HCT116 (cell line): Measurements from ENCODE around the gene PARP14. TPM values are rescaled to one million over a fixed set of nuclear protein-coding genes. Genes with fewer than 3 reads are reported as not detected.

Source experiments
- ATAC-seq: fragments of 200-7000 bp; cut with Tn5 transposase; 2 replicates; pipeline ENCODE4 v1.9.1; 2020; ENCODE audit warnings: mild to moderate bottlenecking, moderate library complexity
- BruUV-seq: library from RNA; stranded (reverse); fragments of 400-500 nt; replicated peaks from 2 replicates; lab custom pipeline; 2021; lab: Mats Ljungman, UMichigan
- CTCF ChIA-PET: fragments of 300-600 bp; sonication (Branson Sonifier 250); formaldehyde crosslinking; loops from one replicate; lab custom pipeline; 2021; ENCODE audit warnings: antibody characterized with exemption; lab: Charles Lee
- POLR2A ChIA-PET: fragments of 300-600, 350-600 bp; sonication (Branson Sonifier 250); formaldehyde crosslinking; loops from one replicate; lab custom pipeline; 2021; ENCODE audit warnings: antibody characterized with exemption; lab: Charles Lee
- RAD21 ChIA-PET, 2 experiments: fragments of 300-600 bp; sonication (Branson Sonifier 250); formaldehyde crosslinking; loops; one replicate each; lab custom pipeline; 2023; ENCODE audit warnings: low total read pairs in 2 of 2; ENCODE audit not compliant: uncharacterized antibody in 2 of 2, unreplicated experiment in 2 of 2, low non-redundant PET in 1 of 2; lab: Charles Lee
- DNase-seq: peaks from one replicate; pipeline ENCODE4 v3.0.0-alpha.2; 2010; ENCODE audit warnings: low read depth, low spot score
- H2AFZ ChIP-seq: fragments of 200-600 bp; shearing (Covaris generic), sonication (generic); 2 replicates; pipeline ENCODE4 v1.6.1; 2017; ENCODE audit warnings: low read depth, mixed run types, mixed read lengths, antibody characterized with exemption, low read length; ENCODE audit not compliant: poor library complexity, severe bottlenecking
- H3K27ac ChIP-seq: 2 replicates; pipeline ENCODE4 v1.5.1; 2012; ENCODE audit warnings: low read depth, low read length
- H3K27me3 ChIP-seq: fragments of 200-600 bp; sonication (generic); 2 replicates; pipeline ENCODE4 v1.6.1; 2016; ENCODE audit warnings: mixed run types, low read length, mixed read lengths; ENCODE audit not compliant: insufficient read depth
- H3K36me3 ChIP-seq, 2 experiments: fragments of 200-500 bp in 1 of 2; fragments of 200-600 bp in 1 of 2; sonication (Bioruptor generic) in 1 of 2; sonication (generic) in 1 of 2; 2 replicates each; pipeline versions ENCODE4 v1.5.1 to v1.6.1; 2014 to 2016; ENCODE audit warnings: low read length in 2 of 2, inconsistent platforms in 1 of 2, mixed read lengths in 1 of 2, mixed run types in 1 of 2; ENCODE audit not compliant: insufficient read depth in 2 of 2, control insufficient read depth in 1 of 2
- H3K4me1 ChIP-seq, 2 experiments: fragments of 200-600 bp in 1 of 2; sonication (generic) in 1 of 2; 2 replicates each; pipeline versions ENCODE4 v1.5.1 to v1.6.1; 2012 to 2017; ENCODE audit warnings: low read length in 2 of 2, inconsistent platforms in 1 of 2, mild to moderate bottlenecking in 1 of 2, mixed read lengths in 1 of 2, mixed run types in 1 of 2, moderate library complexity in 1 of 2; ENCODE audit not compliant: insufficient read depth in 2 of 2, control insufficient read depth in 1 of 2
- H3K4me2 ChIP-seq: fragments of 200-600 bp; sonication (generic); 2 replicates; pipeline ENCODE4 v1.6.1; 2017; ENCODE audit warnings: mixed run types, low read length, mixed read lengths
- H3K4me3 ChIP-seq, 2 experiments: fragments of 200-600 bp in 1 of 2; sonication (generic) in 1 of 2; replicated peaks in 1 of 2; 2 replicates each; pipeline ENCODE4 v1.5.1; 2011 to 2016; ENCODE audit warnings: low read length in 2 of 2, control low read depth in 1 of 2, low read depth in 1 of 2, mild to moderate bottlenecking in 1 of 2, mixed read lengths in 1 of 2, mixed run types in 1 of 2
- H3K79me2 ChIP-seq: fragments of 200-600 bp; sonication (generic); 2 replicates; pipeline ENCODE4 v1.6.1; 2017; ENCODE audit warnings: mild to moderate bottlenecking, mixed run types, low read length, moderate library complexity, mixed read lengths; ENCODE audit not compliant: insufficient read depth
- H3K9ac ChIP-seq: fragments of 200-600 bp; sonication (generic); 2 replicates; pipeline ENCODE4 v1.6.1; 2016; ENCODE audit warnings: low read length, mixed read lengths
- H3K9me2 ChIP-seq: fragments of 200-600 bp; sonication (generic), shearing (Covaris generic); 2 replicates; pipeline ENCODE4 v1.6.1; 2017; ENCODE audit warnings: mixed run types, mild to moderate bottlenecking, moderate library complexity; ENCODE audit not compliant: insufficient read depth
- H3K9me3 ChIP-seq, 2 experiments: fragments of 200-500 bp in 1 of 2; fragments of 200-600 bp in 1 of 2; sonication (Bioruptor generic) in 1 of 2; sonication (generic) in 1 of 2; 2 replicates each; pipeline ENCODE4 v1.6.1; 2014 to 2017; ENCODE audit warnings: low read length in 2 of 2, mixed read lengths in 2 of 2, inconsistent platforms in 1 of 2, low read depth in 1 of 2, mild to moderate bottlenecking in 1 of 2, mixed run types in 1 of 2, moderate library complexity in 1 of 2; ENCODE audit not compliant: control insufficient read depth in 1 of 2, insufficient read depth in 1 of 2
- H4K20me1 ChIP-seq: fragments of 200-600 bp; sonication (generic), shearing (Covaris generic); 2 replicates; pipeline ENCODE4 v1.6.1; 2017; ENCODE audit warnings: mixed run types, mild to moderate bottlenecking, moderate library complexity; ENCODE audit not compliant: insufficient read depth
- ATF3 ChIP-seq: IDR thresholded peaks from 2 replicates; pipeline ENCODE4 v1.6.1; 2012
- CBX3 ChIP-seq: IDR thresholded peaks from 2 replicates; pipeline ENCODE4 v1.6.1; 2012; ENCODE audit warnings: low read depth
- CTCF ChIP-seq, 3 experiments: fragments of 200-600 bp in 1 of 3; sonication (generic) in 1 of 3; IDR thresholded peaks in 2 of 3; conservative IDR thresholded peaks in 1 of 3; 2 replicates each; pipeline ENCODE4 v1.5.1; 2012 to 2017; ENCODE audit warnings: low read depth in 2 of 3, low read length in 2 of 3, antibody characterized with exemption in 1 of 3, borderline replicate concordance in 1 of 3, control low read depth in 1 of 3, mild to moderate bottlenecking in 1 of 3, mixed read lengths in 1 of 3, mixed run types in 1 of 3, moderate library complexity in 1 of 3; ENCODE audit not compliant: insufficient read depth in 1 of 3
- EGR1 ChIP-seq: IDR thresholded peaks from 2 replicates; pipeline ENCODE4 v1.6.1; 2012; ENCODE audit warnings: low read depth
- REST ChIP-seq: IDR thresholded peaks from 2 replicates; pipeline ENCODE4 v1.6.1; 2012; ENCODE audit warnings: low read depth
- SRF ChIP-seq: IDR thresholded peaks from 2 replicates; pipeline ENCODE4 v1.6.1; 2012; ENCODE audit warnings: low read depth
- ZBTB33 ChIP-seq: IDR thresholded peaks from 2 replicates; pipeline ENCODE4 v1.6.1; 2011; ENCODE audit warnings: mild to moderate bottlenecking, low read length, moderate library complexity; ENCODE audit not compliant: insufficient replicate concordance; ENCODE audit errors: extremely low read depth
- ZFX ChIP-seq: fragments of 450-650 bp; IDR thresholded peaks from 2 replicates; pipeline ENCODE4 v1.6.1; 2017
- ZNF274 ChIP-seq: fragments of 200-500 bp; sonication (Bioruptor generic); IDR thresholded peaks from 2 replicates; pipeline ENCODE4 v1.6.1; 2014; ENCODE audit warnings: mild to moderate bottlenecking, low read depth, low read length, inconsistent platforms
- intact Hi-C: fragments of 100-400 bp; cut with micrococcal nuclease; formaldehyde crosslinking; loops from 2 replicates; pipeline ENCODE4 v1.10.0; 2022
- total RNA-seq: library from RNA; stranded (reverse); gene quantifications from one replicate; pipeline ENCODE4 v1.2.1, GENCODE V29; 2021; ENCODE audit not compliant: unreplicated experiment

The PARP14 gene
- total RNA-seq, 1 experiment from 2014 or later, result 12.2 TPM

GRCh38 chr3:122755491-122755890 is 74.9 kb downstream of the PARP14 start:
- H3K79me2 ChIP-seq, result no peaks in the 10 kb centered on the region
- no peaks in the 10 kb centered on the region for H4K20me1 ChIP-seq
- TF ChIP-seq ZFX, result no peak
- TF ChIP-seq CBX3, result no peak
- TF ChIP-seq REST, result no peak
- no peak for TF ChIP-seq ATF3
- no peak for TF ChIP-seq SRF
- no peak for TF ChIP-seq EGR1
- TF ChIP-seq ZBTB33, result no peak
- no peak for TF ChIP-seq ZNF274
- TF ChIP-seq CTCF (IDR thresholded peaks at IDR 0.05 in 2 of 3, conservative IDR thresholded peaks at IDR 0.05 in 1 of 3; ENCODE audit: borderline replicate concordance in 1 of 3, insufficient read depth in 1 of 3, low read depth in 2 of 3, low read length in 2 of 3), result no peak
- ATAC-seq, result no peak
- no peaks in the 10 kb centered on the region for H3K36me3 ChIP-seq
- DNase-seq, result no peak
- ChIA-PET RAD21 (no interaction called here), POLR2A (interaction anchor here (0.7 kb wide), 1 partner anchor 10 kb away, joined by 4 read pairs; no protein-coding TSS in a partner anchor), CTCF (interaction anchor here (0.5 to 1.5 kb wide), 13 partner anchors 10 to 339 kb away, joined by 3 to 22 read pairs (median 4); partner anchors contain the start of gene HSPBAP1)
- no peak overlapping the region for H3K9ac ChIP-seq
- H2AFZ ChIP-seq, result no peak overlapping the region
- intact Hi-C loops, result loop anchor here (1.0 kb wide), 1 partner anchor 273 kb away; no protein-coding TSS in a partner anchor
- H3K4me1 ChIP-seq, result peaks cover 2% of the 10 kb centered on the region in 2 experiments; a peak in 3 of 4 replicates
- no TSS peak for BruUV-seq
- H3K27me3 ChIP-seq, result no peaks in the 10 kb centered on the region
- H3K9me2 ChIP-seq, result no peaks in the 10 kb centered on the region
- H3K4me2 ChIP-seq, result no peak overlapping the region
- no peak overlapping the region for H3K27ac ChIP-seq
- H3K4me3 ChIP-seq, result no peak overlapping the region
- H3K9me3 ChIP-seq, result no peaks in the 10 kb centered on the region
